Endothelial cell of umbilical vein (primary cell): Measurements from ENCODE around the gene EFNA5. TPM values are rescaled to one million over a fixed set of nuclear protein-coding genes. Genes with fewer than 3 reads are reported as not detected.

ENCODE experiments used
- BruUV-seq: library from RNA; stranded (reverse); fragments of 400-500 nt; replicated peaks from 2 replicates; lab custom pipeline; 2021; lab: Mats Ljungman, UMichigan
- CTCF ChIA-PET: fragments of 300-600, 350-600 bp; sonication (Branson Sonifier 250); formaldehyde crosslinking; loops from one replicate; lab custom pipeline; 2021; ENCODE audit warnings: antibody characterized with exemption, inconsistent platforms; lab: Charles Lee
- POLR2A ChIA-PET: fragments of 300-600, 350-600 bp; sonication (Branson Sonifier 250); formaldehyde crosslinking; loops from one replicate; lab custom pipeline; 2021; ENCODE audit warnings: antibody characterized with exemption, inconsistent platforms; lab: Charles Lee
- DNase-seq: peaks from one replicate; pipeline ENCODE4 v3.0.0-alpha.2; 2011; ENCODE audit warnings: low read depth, low spot score
- FAIRE-seq: peaks from 2 replicates; lab custom pipeline; 2011; peaks lifted over from hg19 to GRCh38; lab: Jason Lieb, UNC
- H2AFZ ChIP-seq: 2 replicates; pipeline ENCODE4 v1.6.0; 2012; ENCODE audit warnings: low read depth, low read length, control low read depth, inconsistent platforms
- H3K27ac ChIP-seq: 2 replicates; pipeline ENCODE4 v1.5.1; 2011; ENCODE audit warnings: low read depth, mild to moderate bottlenecking, control low read depth, low read length, moderate library complexity; ENCODE audit not compliant: insufficient read depth
- H3K27me3 ChIP-seq, 2 experiments: 2 replicates each; pipeline versions ENCODE4 v1.6.0 to v1.6.1; 2011; ENCODE audit warnings: low read length in 2 of 2, mixed read lengths in 1 of 2; ENCODE audit not compliant: control insufficient read depth in 2 of 2, insufficient read depth in 2 of 2
- H3K36me3 ChIP-seq, 2 experiments: 2 replicates in 1 of 2; 3 replicates in 1 of 2; pipeline ENCODE4 v1.5.1; 2011; ENCODE audit warnings: low read length in 2 of 2, mild to moderate bottlenecking in 1 of 2, moderate library complexity in 1 of 2; ENCODE audit not compliant: control insufficient read depth in 2 of 2, insufficient read depth in 2 of 2; ENCODE audit errors: extremely low read depth in 1 of 2
- H3K4me1 ChIP-seq: 3 replicates; pipeline ENCODE4 v1.5.1; 2011; ENCODE audit warnings: mild to moderate bottlenecking, low read length; ENCODE audit not compliant: control insufficient read depth, insufficient read depth; ENCODE audit errors: extremely low read depth
- H3K4me2 ChIP-seq: 2 replicates; pipeline ENCODE4 v1.6.1; 2011; ENCODE audit warnings: low read length, control low read depth, mixed read lengths; ENCODE audit not compliant: insufficient read depth
- H3K4me3 ChIP-seq, 3 experiments: fragments of 200-600 bp in 1 of 3; sonication (generic), shearing (Covaris generic) in 1 of 3; replicated peaks in 1 of 3; 2 replicates each; pipeline ENCODE4 v1.5.1; 2011 to 2016; ENCODE audit warnings: control low read depth in 3 of 3, low read length in 3 of 3, mild to moderate bottlenecking in 2 of 3, inconsistent platforms in 1 of 3, low read depth in 1 of 3, moderate library complexity in 1 of 3; ENCODE audit not compliant: insufficient read depth in 1 of 3
- H3K79me2 ChIP-seq: 2 replicates; pipeline ENCODE4 v1.6.0; 2012; ENCODE audit warnings: low read length, inconsistent platforms; ENCODE audit not compliant: control insufficient read depth, insufficient read depth
- H3K9ac ChIP-seq: replicated peaks from 2 replicates; pipeline ENCODE3; 2011; ENCODE audit warnings: low read length, control low read depth; ENCODE audit not compliant: insufficient read depth; ENCODE audit errors: extremely low read depth
- H3K9me1 ChIP-seq: replicated peaks from 3 replicates; pipeline ENCODE4 v1.6.0; 2011; ENCODE audit warnings: mild to moderate bottlenecking, low read length; ENCODE audit not compliant: control insufficient read depth, insufficient read depth; ENCODE audit errors: extremely low read depth
- H3K9me3 ChIP-seq: replicated peaks from 2 replicates; pipeline ENCODE4 v1.5.1; 2012; ENCODE audit warnings: low read length, inconsistent platforms; ENCODE audit not compliant: control insufficient read depth, insufficient read depth
- H4K20me1 ChIP-seq: replicated peaks from 2 replicates; pipeline ENCODE3; 2011; ENCODE audit warnings: mild to moderate bottlenecking, low read length; ENCODE audit not compliant: control insufficient read depth, insufficient read depth; ENCODE audit errors: extremely low read depth
- CTCF ChIP-seq, 2 donors: IDR thresholded peaks; 1 replicate in 1 of 2; 2 replicates in 1 of 2; pipeline ENCODE4 v1.5.1; 2011; ENCODE audit warnings: low read length in 2 of 2, mild to moderate bottlenecking in 2 of 2, moderate library complexity in 2 of 2, control low read depth in 1 of 2, inconsistent platforms in 1 of 2, low read depth in 1 of 2; ENCODE audit not compliant: insufficient read depth in 1 of 2; ENCODE audit errors: extremely low read depth in 1 of 2
- EZH2 ChIP-seq: IDR thresholded peaks from 2 replicates; pipeline ENCODE4 v1.6.1; 2012; ENCODE audit warnings: borderline replicate concordance, low read depth, mild to moderate bottlenecking, moderate library complexity, low read length, inconsistent platforms; ENCODE audit not compliant: severe bottlenecking
- FOS ChIP-seq: IDR thresholded peaks from 2 replicates; pipeline ENCODE4 v1.6.1; 2011; ENCODE audit warnings: mild to moderate bottlenecking, low read length, moderate library complexity, borderline replicate concordance; ENCODE audit not compliant: insufficient read depth
- GATA2 ChIP-seq: IDR thresholded peaks from 2 replicates; pipeline ENCODE4 v1.7.0; 2011; ENCODE audit warnings: low read depth, mild to moderate bottlenecking, moderate library complexity, mixed read lengths, low read length; ENCODE audit not compliant: insufficient read length, insufficient read depth
- JUN ChIP-seq: IDR thresholded peaks from 2 replicates; pipeline ENCODE4 v1.6.1; 2011; ENCODE audit warnings: borderline replicate concordance, low read depth; ENCODE audit not compliant: insufficient read length, insufficient read depth
- MAX ChIP-seq: IDR thresholded peaks from 2 replicates; pipeline ENCODE4 v1.6.1; 2011; ENCODE audit not compliant: insufficient read depth, insufficient read length
- MYC ChIP-seq: IDR thresholded peaks from one replicate; pipeline ENCODE4 v1.6.1; 2011; ENCODE audit warnings: mild to moderate bottlenecking, low read depth, low read length
- POLR2A ChIP-seq: IDR thresholded peaks from 2 replicates; pipeline ENCODE4 v1.6.1; 2012; ENCODE audit warnings: low read depth, mild to moderate bottlenecking, control low read depth, low read length
- POLR2AphosphoS5 ChIP-seq: IDR thresholded peaks from 2 replicates; pipeline ENCODE4 v1.6.1; 2012; ENCODE audit warnings: low read depth, mild to moderate bottlenecking, control low read depth, low read length, moderate library complexity; ENCODE audit not compliant: insufficient read depth
- dilution Hi-C: fragments of 300-500 bp; cut with MboI; formaldehyde crosslinking; loops from one replicate; pipeline ENCODE4 v1.15.0; 2019; ENCODE audit warnings: low sequenced_read_pairs; ENCODE audit not compliant: extremely low pct_ligation_motif_present
- intact Hi-C: fragments of 100-400 bp; cut with micrococcal nuclease; formaldehyde crosslinking; loops from one replicate; pipeline ENCODE4 v1.10.0; 2022
- polyA plus RNA-seq, 4 experiments: library from polyadenylated mRNA; depleted of rRNA in 3 of 4; stranded (reverse) in 3 of 4; unstranded in 1 of 4; fragments of >200 nt; gene quantifications; 2 replicates each; pipeline versions ENCODE4 v1.2.1 to v1.2.3, GENCODE V29; 2011 to 2012; ENCODE audit warnings: missing spikeins in 1 of 4
- total RNA-seq: library from RNA; stranded (reverse); gene quantifications from 2 replicates; pipeline ENCODE4 v1.2.3, GENCODE V29; 2021

The EFNA5 gene
- total and polyA plus RNA-seq, 2 donors (not counting 3 experiments of a cell fraction or from before 2014, with no cell fraction given), result 13.6 to 22.1 TPM

- FAIRE-seq (no peak), DNase-seq (no peak)
- no peak overlapping the region for H3K4me2 ChIP-seq
- H3K4me3 ChIP-seq, result no peak overlapping the region
- H3K27me3 ChIP-seq, result no peaks in the 10 kb centered on the region
- no peak overlapping the region for H3K27ac ChIP-seq
- ChIA-PET POLR2A (no interaction called here), CTCF (no interaction called here)
- no TSS peak for BruUV-seq
- H3K9me3 ChIP-seq, result no peaks in the 10 kb centered on the region
- H3K79me2 ChIP-seq, result no peaks in the 10 kb centered on the region
- H3K9me1 ChIP-seq, result peaks cover 2% of the 10 kb centered on the region
- dilution Hi-C loops, result no loop called here
- no peak for TF ChIP-seq POLR2A
- TF ChIP-seq POLR2AphosphoS5, result no peak
- no peak for TF ChIP-seq CTCF (IDR thresholded peaks at IDR 0.05; ENCODE audit: extremely low read depth in 1 of 2, insufficient read depth in 1 of 2, low read depth in 1 of 2, low read length in 2 of 2)
- TF ChIP-seq MAX, result no peak
- H2AFZ ChIP-seq, result no peak overlapping the region
- H3K36me3 ChIP-seq, result no peaks in the 10 kb centered on the region
- H4K20me1 ChIP-seq, result no peaks in the 10 kb centered on the region
- intact Hi-C loops, result no loop called here
- H3K9ac ChIP-seq, result no peak overlapping the region
- no peaks in the 10 kb centered on the region for H3K4me1 ChIP-seq
Observed at GRCh38 chr5:107340631-107341030, 330.1 kb downstream of the EFNA5 start.

DNA sequence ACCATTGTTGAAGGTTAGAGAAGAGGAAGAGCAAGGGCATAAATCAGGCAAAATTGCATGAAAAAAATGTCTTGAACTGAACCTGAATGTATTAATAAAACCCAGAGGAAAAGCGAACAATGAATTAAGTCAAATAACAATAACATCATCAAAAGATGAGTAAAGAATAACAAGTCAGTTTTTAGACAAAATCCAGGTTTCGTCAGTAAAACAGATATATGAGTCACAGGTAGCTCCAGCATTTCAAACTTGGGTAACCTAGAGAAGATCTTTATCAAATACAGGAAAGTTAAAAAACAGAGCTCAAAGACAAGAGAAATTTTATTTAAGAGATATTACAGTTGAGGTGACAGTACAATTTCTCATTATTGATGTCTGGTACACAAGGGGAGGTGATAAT is 332.4 kb downstream of the EFNA5 start:
- no peaks in the 10 kb centered on the region for H3K4me1 ChIP-seq
- no peak overlapping the region for H3K27ac ChIP-seq
- intact Hi-C loops (no loop called here), dilution Hi-C loops (no loop called here)
- no peak overlapping the region for H3K9ac ChIP-seq
- peaks cover 2% of the 10 kb centered on the region for H3K9me1 ChIP-seq
- H3K4me3 ChIP-seq, result no peak overlapping the region
- POLR2A ChIA-PET, result no interaction called here
- no peaks in the 10 kb centered on the region for H3K79me2 ChIP-seq
- no peak overlapping the region for H2AFZ ChIP-seq
- no peaks in the 10 kb centered on the region for H3K9me3 ChIP-seq
- no peak for TF ChIP-seq JUN
- no peak for TF ChIP-seq FOS
- TF ChIP-seq POLR2AphosphoS5, result no peak
- TF ChIP-seq EZH2, result no peak
- TF ChIP-seq MAX, result no peak
- TF ChIP-seq CTCF (IDR thresholded peaks at IDR 0.05; ENCODE audit: extremely low read depth in 1 of 2, insufficient read depth in 1 of 2, low read depth in 1 of 2, low read length in 2 of 2), result no peak
- TF ChIP-seq POLR2A, result no peak
- no peak for TF ChIP-seq MYC
- no peak for TF ChIP-seq GATA2
- no peak overlapping the region for H3K4me2 ChIP-seq
- no peaks in the 10 kb centered on the region for H3K36me3 ChIP-seq
- no TSS peak for BruUV-seq
- FAIRE-seq, result no peak
- H4K20me1 ChIP-seq, result no peaks in the 10 kb centered on the region
- DNase-seq, result no peak
- no peaks in the 10 kb centered on the region for H3K27me3 ChIP-seq
- CTCF ChIA-PET, result interaction anchor here (2.0 to 2.2 kb wide), 2 partner anchors 17 to 233 kb away, joined by 5 to 8 read pairs; no protein-coding TSS in a partner anchor
